Chondrocyte (in vitro differentiated cells): ENCODE results near the gene KCNQ1. TPM values are rescaled to one million over a fixed set of nuclear protein-coding genes. Genes with fewer than 3 reads are reported as not detected.

Source experiments
- DNase-seq: peaks from one replicate; pipeline ENCODE4 v3.0.0; 2021; ENCODE audit warnings: mixed read lengths, low spot score
- H3K27ac Mint-ChIP-seq: one replicate; pipeline ENCODE4 v1.8.0; 2021; ENCODE audit warnings: mild to moderate bottlenecking, moderate library complexity, mixed read lengths; ENCODE audit not compliant: unreplicated experiment
- H3K27me3 Mint-ChIP-seq: 2 replicates; pipeline ENCODE4 v1.8.0; 2021; ENCODE audit warnings: low read depth, mixed read lengths
- H3K36me3 Mint-ChIP-seq: 2 replicates; pipeline ENCODE4 v1.8.0; 2021; ENCODE audit warnings: low read depth, mixed read lengths
- H3K4me1 Mint-ChIP-seq: 2 replicates; pipeline ENCODE4 v1.8.0; 2021; ENCODE audit warnings: low read depth, mild to moderate bottlenecking, mixed read lengths
- H3K4me3 Mint-ChIP-seq: one replicate; pipeline ENCODE4 v1.8.0; 2021; ENCODE audit warnings: mild to moderate bottlenecking, moderate library complexity, mixed read lengths; ENCODE audit not compliant: unreplicated experiment
- H3K9me3 Mint-ChIP-seq: 2 replicates; pipeline ENCODE4 v1.8.0; 2021; ENCODE audit warnings: low read depth, mixed read lengths
- total RNA-seq: library from RNA; stranded (reverse); gene quantifications from 3 replicates; pipeline ENCODE4 v1.2.1, GENCODE V29; 2021
- TF ChIP-seq, protein P1 (sequence below): fragments of 200-600 bp; sonication (generic); IDR thresholded peaks from 2 replicates; pipeline ENCODE4 v1.5.0; 2021; ENCODE audit warnings: antibody characterized with exemption, mild to moderate bottlenecking, moderate library complexity

Gene KCNQ1
- total RNA-seq, 1 donor from 2014 or later: not detected

DNA sequence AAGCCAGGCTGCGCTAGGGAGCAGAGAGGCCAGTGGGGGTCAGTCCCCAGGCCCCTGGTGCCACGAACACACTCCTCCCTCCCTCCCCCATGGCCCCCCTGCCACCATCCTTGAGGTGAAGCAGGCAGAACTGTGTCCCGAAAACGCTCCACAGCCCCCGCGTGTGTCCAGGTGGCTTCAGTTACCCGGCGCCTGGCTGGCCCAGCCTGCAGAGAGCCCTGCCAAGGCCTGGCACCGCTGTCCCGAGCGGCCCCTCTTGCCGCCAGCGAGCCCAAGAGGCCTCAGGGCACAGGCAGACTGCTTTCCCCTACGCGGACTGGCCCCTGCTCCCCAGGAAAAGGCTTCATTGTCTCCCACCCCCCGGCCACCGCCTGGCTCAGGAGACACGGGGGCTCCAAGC lies 413.1 kb downstream of the KCNQ1 start:
- no peak for DNase-seq
- no peaks in the 10 kb centered on the region for H3K4me1 Mint-ChIP-seq
- no peak overlapping the region for H3K4me3 Mint-ChIP-seq
- no peaks in the 10 kb centered on the region for H3K9me3 Mint-ChIP-seq
- peaks cover 25% of the 10 kb centered on the region for H3K27me3 Mint-ChIP-seq
- no peak overlapping the region for H3K27ac Mint-ChIP-seq
- no peaks in the 10 kb centered on the region for H3K36me3 Mint-ChIP-seq
- TF ChIP-seq, protein P1, sequence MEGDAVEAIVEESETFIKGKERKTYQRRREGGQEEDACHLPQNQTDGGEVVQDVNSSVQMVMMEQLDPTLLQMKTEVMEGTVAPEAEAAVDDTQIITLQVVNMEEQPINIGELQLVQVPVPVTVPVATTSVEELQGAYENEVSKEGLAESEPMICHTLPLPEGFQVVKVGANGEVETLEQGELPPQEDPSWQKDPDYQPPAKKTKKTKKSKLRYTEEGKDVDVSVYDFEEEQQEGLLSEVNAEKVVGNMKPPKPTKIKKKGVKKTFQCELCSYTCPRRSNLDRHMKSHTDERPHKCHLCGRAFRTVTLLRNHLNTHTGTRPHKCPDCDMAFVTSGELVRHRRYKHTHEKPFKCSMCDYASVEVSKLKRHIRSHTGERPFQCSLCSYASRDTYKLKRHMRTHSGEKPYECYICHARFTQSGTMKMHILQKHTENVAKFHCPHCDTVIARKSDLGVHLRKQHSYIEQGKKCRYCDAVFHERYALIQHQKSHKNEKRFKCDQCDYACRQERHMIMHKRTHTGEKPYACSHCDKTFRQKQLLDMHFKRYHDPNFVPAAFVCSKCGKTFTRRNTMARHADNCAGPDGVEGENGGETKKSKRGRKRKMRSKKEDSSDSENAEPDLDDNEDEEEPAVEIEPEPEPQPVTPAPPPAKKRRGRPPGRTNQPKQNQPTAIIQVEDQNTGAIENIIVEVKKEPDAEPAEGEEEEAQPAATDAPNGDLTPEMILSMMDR: no peak

DNA sequence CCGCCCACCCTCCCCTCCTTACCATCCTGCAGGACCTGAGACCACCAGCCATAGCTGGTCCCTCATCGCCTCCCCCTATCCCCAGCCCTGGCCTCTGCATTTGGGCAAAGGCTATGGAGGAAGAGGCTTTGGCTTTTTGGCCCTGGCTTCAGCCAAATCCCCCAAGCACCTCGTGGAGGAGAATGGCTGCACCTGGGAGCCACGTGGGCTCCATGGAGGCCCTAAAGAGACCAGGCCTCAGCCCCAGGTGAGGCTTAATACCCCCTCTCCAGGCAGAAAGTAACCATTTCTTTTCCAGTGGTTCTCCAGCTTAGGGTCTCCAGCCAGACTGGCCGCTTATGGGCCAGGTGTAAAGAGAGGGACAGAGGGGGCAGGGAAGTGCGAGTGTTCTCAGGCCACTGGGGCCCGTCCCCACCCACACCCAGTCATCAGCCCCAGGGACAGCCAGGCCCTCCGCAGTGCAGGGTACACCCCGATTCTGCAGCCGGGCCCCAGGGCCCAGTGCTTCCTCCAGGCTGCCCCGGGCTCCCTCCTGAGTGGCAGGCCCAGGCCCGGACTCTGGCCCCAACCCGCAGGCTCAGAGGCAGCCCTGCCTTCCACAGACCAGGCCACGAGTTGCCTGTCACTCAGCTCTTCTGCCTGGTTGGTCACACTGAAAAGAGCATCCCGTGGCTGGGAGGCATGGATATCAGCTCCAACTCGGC lies 414.3 kb downstream of the KCNQ1 start:
- TF ChIP-seq, protein P1: no peak
- Mint-ChIP-seq H3K9me3 (no peaks in the 10 kb centered on the region), H3K4me3 (no peak overlapping the region), H3K4me1 (no peaks in the 10 kb centered on the region), H3K27me3 (peaks cover 32% of the 10 kb centered on the region), H3K27ac (no peak overlapping the region), H3K36me3 (no peaks in the 10 kb centered on the region)
- no peak for DNase-seq

DNA sequence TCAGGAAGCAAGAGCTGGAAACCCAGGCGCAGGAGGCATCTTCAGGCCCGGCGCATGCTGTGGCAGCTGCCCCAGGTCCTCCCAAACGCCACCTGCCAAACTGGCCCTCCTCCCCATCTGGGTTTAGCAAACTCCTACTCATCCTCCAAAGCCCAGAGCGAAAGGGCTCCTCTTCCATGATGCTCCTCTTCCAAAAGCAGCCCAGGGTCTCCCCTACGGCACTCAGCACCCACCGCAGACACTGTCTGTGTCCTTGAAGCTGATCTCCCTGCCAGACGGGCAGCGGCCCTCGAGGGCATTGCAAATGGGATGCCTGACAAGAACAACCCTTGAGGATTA lies 414.9 kb downstream of the KCNQ1 start:
- no peak overlapping the region for H3K4me3 Mint-ChIP-seq
- TF ChIP-seq, protein P1: no peak
- no peak overlapping the region for H3K27ac Mint-ChIP-seq
- DNase-seq: no peak
- H3K36me3 Mint-ChIP-seq: no peaks in the 10 kb centered on the region
- no peaks in the 10 kb centered on the region for H3K4me1 Mint-ChIP-seq
- no peaks in the 10 kb centered on the region for H3K9me3 Mint-ChIP-seq
- peaks cover 33% of the 10 kb centered on the region for H3K27me3 Mint-ChIP-seq

DNA sequence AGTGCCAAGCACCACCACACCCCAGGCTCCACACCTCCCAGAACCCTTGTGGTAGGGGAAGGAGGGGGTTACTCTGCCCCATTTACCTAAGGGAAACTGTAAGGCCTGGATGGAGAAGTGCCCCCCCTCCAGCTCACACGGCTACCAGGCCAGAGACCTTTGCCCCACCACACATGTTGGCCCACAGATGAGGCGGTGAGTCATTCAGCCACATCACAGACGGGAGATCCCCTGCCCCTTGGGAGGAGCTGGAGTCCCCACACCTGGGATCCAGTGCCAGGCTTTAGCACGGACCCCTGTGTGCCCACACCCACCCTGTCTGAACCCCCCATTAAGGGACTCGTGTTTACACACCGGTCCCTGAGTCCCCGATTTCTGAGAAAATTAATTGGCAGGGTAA lies 415.8 kb downstream of the KCNQ1 start:
- TF ChIP-seq, protein P1: no peak
- H3K4me1 Mint-ChIP-seq: no peaks in the 10 kb centered on the region
- no peak overlapping the region for H3K4me3 Mint-ChIP-seq
- no peaks in the 10 kb centered on the region for H3K36me3 Mint-ChIP-seq
- H3K9me3 Mint-ChIP-seq: no peaks in the 10 kb centered on the region
- DNase-seq: no peak
- no peak overlapping the region for H3K27ac Mint-ChIP-seq
- H3K27me3 Mint-ChIP-seq: peaks cover 36% of the 10 kb centered on the region

DNA sequence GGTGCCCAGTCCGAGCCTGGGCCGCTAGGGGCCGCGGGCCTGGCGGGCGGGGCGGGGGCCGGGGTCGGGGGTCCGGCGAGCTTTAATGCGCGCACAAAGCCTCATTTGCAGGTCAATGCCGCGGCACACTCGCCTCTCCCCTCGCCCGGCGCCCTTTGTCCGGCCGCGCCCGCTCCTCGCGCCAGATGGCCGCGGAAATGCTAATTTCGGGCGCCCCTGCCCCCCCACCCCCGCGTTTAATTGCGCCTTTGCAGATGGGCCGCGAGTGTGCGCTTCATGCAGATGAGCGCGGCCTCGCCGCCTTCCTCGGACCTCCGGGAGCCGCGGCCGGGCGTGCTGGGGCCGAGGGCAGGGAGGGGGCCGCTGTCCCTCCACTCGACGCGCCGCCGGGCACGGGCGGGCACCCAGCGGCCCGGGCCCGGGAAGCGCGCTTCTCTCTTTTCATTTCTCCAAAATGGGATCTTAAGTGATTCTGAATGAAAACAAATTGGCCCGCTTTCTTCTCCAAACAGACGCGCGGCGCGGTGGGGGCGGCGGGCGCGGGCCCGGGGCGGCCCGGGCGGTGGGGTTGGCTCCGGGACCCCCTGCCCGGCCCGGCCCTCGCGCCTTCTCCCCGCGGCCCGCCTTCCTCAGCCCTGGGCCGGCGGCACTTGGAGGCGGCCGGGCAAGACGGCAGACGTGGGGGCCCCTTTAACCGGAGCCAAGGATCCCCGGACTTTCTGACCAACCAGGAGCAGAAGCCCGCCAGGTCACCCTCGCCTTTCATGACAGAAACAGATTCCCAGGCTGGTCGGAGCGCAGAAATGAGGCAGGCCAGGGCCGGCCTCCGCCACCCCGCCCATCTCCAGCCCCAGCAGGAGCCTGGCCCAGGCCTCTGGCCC lies 417.8 kb downstream of the KCNQ1 start:
- Mint-ChIP-seq H3K4me1 (no peaks in the 10 kb centered on the region), H3K27me3 (peaks cover 31% of the 10 kb centered on the region), H3K9me3 (peaks cover 6% of the 10 kb centered on the region), H3K4me3 (no peak overlapping the region), H3K27ac (no peak overlapping the region), H3K36me3 (peaks cover 2% of the 10 kb centered on the region)
- TF ChIP-seq, protein P1: no peak
- no peak for DNase-seq
